ENCODE results near the gene KATNAL2. TPM values are rescaled to one million over a fixed set of nuclear protein-coding genes. Genes with fewer than 3 reads are reported as not detected.
"Not testable (repeated sequence)": the region's sequence is repeated elsewhere in the genome, so short reads cannot be mapped to it uniquely, and the experiment has no call there.

KATNAL2 gene
- total RNA-seq, 1 experiment from 2014 or later: 21.7 TPM

DNA sequence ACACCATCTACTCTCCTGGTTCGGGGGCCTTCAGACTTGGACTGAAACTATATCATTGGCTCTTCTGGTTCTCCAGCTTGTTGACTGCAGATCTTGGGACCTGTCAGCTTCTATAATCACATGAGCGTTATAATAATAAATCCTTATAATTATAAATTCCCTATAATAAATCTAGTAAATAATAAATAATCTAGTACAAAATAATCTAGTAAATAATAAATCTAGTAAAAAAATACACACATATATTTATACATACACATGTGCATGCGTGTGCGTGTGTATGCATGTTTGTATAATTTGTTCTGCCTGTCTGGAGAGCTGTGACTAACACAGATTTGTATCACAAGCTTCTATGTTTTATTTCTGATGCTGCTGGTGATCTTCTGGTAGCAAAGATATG lies 40.8 kb downstream of the KATNAL2 start:
- no peak overlapping the region for H3K4ac ChIP-seq (ENCODE audit: low read depth, low read length)

DNA sequence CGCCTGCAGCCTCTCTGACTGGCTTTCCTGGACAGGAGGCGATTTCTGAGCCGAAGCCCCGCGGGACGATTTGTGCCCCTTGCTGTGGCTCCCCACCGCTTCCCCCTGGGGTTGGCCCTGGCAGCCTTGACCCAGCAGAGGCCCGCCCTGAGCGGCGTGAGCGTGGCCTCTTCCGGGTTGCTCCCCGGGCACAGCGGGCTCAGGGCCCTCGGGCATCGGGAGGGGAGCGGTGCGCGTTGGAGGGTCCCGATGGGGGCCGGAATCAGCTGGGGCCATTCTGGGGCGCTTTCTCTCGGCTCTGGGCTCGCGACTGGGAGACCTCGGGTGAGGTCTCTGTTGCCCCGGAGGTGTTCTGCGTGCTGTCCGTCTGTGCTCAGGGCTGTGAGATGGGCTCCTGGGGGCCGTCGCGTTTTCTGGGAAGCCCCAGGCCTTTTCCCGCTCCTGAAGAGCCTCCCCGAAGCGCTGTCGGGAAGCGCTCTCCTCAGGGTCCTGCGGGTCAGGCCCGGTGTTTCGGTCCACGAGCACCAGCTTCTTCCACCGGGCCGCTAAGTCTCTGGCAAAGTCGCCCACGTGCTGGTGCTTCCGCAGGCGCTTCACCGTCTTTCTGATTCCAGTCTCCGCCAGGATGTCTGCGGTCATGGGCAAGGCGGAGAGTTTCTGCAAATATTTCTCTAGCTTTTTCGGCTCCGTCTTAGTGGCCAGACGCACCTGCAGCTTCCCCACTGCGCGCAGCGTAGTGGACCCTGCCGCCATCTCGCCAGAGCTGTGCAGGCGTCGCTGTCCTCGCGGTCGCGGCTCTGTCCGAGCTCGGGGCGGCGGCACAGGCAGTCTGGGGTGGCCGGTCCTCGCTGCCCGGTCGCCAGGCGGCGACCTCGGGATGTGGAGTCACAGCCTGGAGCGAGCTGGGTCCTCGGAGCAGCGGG lies 46.5 kb downstream of the KATNAL2 start:
- not testable (repeated sequence) for H3K27ac ChIP-seq (ENCODE audit: insufficient read length, low read depth, low read length); H2BK120ac ChIP-seq (ENCODE audit: low read depth, low read length, poor library complexity, severe bottlenecking); H3K27me3 Mint-ChIP-seq (ENCODE audit: low read depth); H3K56ac ChIP-seq (ENCODE audit: insufficient read length, low read depth, low read length); H3K27ac Mint-ChIP-seq; H3K9ac ChIP-seq (ENCODE audit: extremely low read depth, insufficient read length, low read length); H3K9me3 ChIP-seq (ENCODE audit: control insufficient read depth, low read depth, low read length); H4K5ac ChIP-seq (ENCODE audit: insufficient read length, low read depth, low read length); H4K20me1 ChIP-seq (ENCODE audit: control insufficient read depth, insufficient read depth, insufficient read length); H3K27me3 ChIP-seq (ENCODE audit: insufficient read depth, low read length); H2BK15ac ChIP-seq (ENCODE audit: low read depth, low read length); H3K23ac ChIP-seq (ENCODE audit: insufficient read length, low read depth, low read length); H2AFZ ChIP-seq (ENCODE audit: low read length); H3K79me1 ChIP-seq (ENCODE audit: insufficient read depth, low read depth, low read length, poor library complexity, severe bottlenecking); H3K4me1 ChIP-seq (ENCODE audit: insufficient read depth, low read length); H3K79me2 ChIP-seq (ENCODE audit: insufficient read depth, low read length); H2AK5ac ChIP-seq (ENCODE audit: insufficient read length, low read length); H3K23me2 ChIP-seq (ENCODE audit: insufficient read length, low read depth, low read length, poor library complexity, severe bottlenecking); H3K9me3 Mint-ChIP-seq; DNase-seq; H3K14ac ChIP-seq (ENCODE audit: insufficient read depth, low read length); H3K4me1 Mint-ChIP-seq; H3K4me3 Mint-ChIP-seq; H2BK20ac ChIP-seq (ENCODE audit: low read depth, low read length, poor library complexity, severe bottlenecking); H3T11ph ChIP-seq (ENCODE audit: low read length); H3K4me2 ChIP-seq (ENCODE audit: insufficient read depth, insufficient read length, low read length); H4K91ac ChIP-seq (ENCODE audit: insufficient read length, low read depth, low read length); H2BK12ac ChIP-seq (ENCODE audit: insufficient read length, low read depth, low read length); H3K4ac ChIP-seq (ENCODE audit: low read depth, low read length); H3K18ac ChIP-seq (ENCODE audit: insufficient read length, low read depth, low read length); H4K8ac ChIP-seq (replicated peaks; ENCODE audit: insufficient read length, low read depth, low read length); H2BK5ac ChIP-seq (ENCODE audit: insufficient read length, low read length)
- H3K36me3 Mint-ChIP-seq (ENCODE audit: insufficient read depth in 1 of 3, low read depth in 3 of 3): peaks cover 4 to 15% (median 8%) of the 10 kb centered on the region in 3 experiments; a peak in 5 of 7 replicates
- WGBS (ENCODE audit: extremely low coverage, insufficient read length, low lambda C conversion rate): no CpG with 5 or more reads among the region's 79 CpGs

More for the DNA sequence above, 40.8 kb downstream of the KATNAL2 start:
- Histone ChIP-seq H4K8ac (replicated peaks; ENCODE audit: insufficient read length, low read depth, low read length) (no peak overlapping the region), H3K18ac (ENCODE audit: insufficient read length, low read depth, low read length) (no peak overlapping the region), H3K56ac (ENCODE audit: insufficient read length, low read depth, low read length) (no peak overlapping the region), H2BK15ac (ENCODE audit: low read depth, low read length) (no peak overlapping the region), H4K5ac (ENCODE audit: insufficient read length, low read depth, low read length) (no peak overlapping the region), H3K23ac (ENCODE audit: insufficient read length, low read depth, low read length) (no peak overlapping the region), H4K20me1 (ENCODE audit: control insufficient read depth, insufficient read depth, insufficient read length) (no peaks in the 10 kb centered on the region), H3K4me2 (ENCODE audit: insufficient read depth, insufficient read length, low read length) (no peak overlapping the region), H3T11ph (ENCODE audit: low read length) (no peak overlapping the region), H3K14ac (ENCODE audit: insufficient read depth, low read length) (no peak overlapping the region), H3K4me1 (ENCODE audit: insufficient read depth, low read length) (no peaks in the 10 kb centered on the region), H3K27ac (ENCODE audit: insufficient read length, low read depth, low read length) (no peak overlapping the region), H2BK5ac (ENCODE audit: insufficient read length, low read length) (no peak overlapping the region), H3K9me3 (ENCODE audit: control insufficient read depth, low read depth, low read length) (no peaks in the 10 kb centered on the region), H2BK12ac (ENCODE audit: insufficient read length, low read depth, low read length) (no peak overlapping the region), H2BK120ac (ENCODE audit: low read depth, low read length, poor library complexity, severe bottlenecking) (no peak overlapping the region), H3K79me2 (ENCODE audit: insufficient read depth, low read length) (no peaks in the 10 kb centered on the region), H4K91ac (ENCODE audit: insufficient read length, low read depth, low read length) (no peak overlapping the region), H2AFZ (ENCODE audit: low read length) (no peak overlapping the region), H3K23me2 (ENCODE audit: insufficient read length, low read depth, low read length, poor library complexity, severe bottlenecking) (no peaks in the 10 kb centered on the region), H3K79me1 (ENCODE audit: insufficient read depth, low read depth, low read length, poor library complexity, severe bottlenecking) (no peaks in the 10 kb centered on the region), H3K27me3 (ENCODE audit: insufficient read depth, low read length) (peaks cover 2% of the 10 kb centered on the region; the same call in 1 of the 2 replicates), H2BK20ac (ENCODE audit: low read depth, low read length, poor library complexity, severe bottlenecking) (no peak overlapping the region), H2AK5ac (ENCODE audit: insufficient read length, low read length) (no peak overlapping the region), H3K9ac (ENCODE audit: extremely low read depth, insufficient read length, low read length) (no peak overlapping the region)
- TF ChIP-seq, protein P1, sequence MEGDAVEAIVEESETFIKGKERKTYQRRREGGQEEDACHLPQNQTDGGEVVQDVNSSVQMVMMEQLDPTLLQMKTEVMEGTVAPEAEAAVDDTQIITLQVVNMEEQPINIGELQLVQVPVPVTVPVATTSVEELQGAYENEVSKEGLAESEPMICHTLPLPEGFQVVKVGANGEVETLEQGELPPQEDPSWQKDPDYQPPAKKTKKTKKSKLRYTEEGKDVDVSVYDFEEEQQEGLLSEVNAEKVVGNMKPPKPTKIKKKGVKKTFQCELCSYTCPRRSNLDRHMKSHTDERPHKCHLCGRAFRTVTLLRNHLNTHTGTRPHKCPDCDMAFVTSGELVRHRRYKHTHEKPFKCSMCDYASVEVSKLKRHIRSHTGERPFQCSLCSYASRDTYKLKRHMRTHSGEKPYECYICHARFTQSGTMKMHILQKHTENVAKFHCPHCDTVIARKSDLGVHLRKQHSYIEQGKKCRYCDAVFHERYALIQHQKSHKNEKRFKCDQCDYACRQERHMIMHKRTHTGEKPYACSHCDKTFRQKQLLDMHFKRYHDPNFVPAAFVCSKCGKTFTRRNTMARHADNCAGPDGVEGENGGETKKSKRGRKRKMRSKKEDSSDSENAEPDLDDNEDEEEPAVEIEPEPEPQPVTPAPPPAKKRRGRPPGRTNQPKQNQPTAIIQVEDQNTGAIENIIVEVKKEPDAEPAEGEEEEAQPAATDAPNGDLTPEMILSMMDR (conservative IDR thresholded peaks at IDR 0.05): no peak
- Mint-ChIP-seq H3K36me3 (ENCODE audit: insufficient read depth in 1 of 3, low read depth in 3 of 3) (peaks cover 4 to 15% (median 8%) of the 10 kb centered on the region in 3 experiments; a peak in 6 of 7 replicates), H3K4me3 (no peak overlapping the region), H3K4me1 (no peaks in the 10 kb centered on the region; a peak in 1 of 4 replicates), H3K9me3 (peaks cover 5 to 8% of the 10 kb centered on the region in 2 experiments; a peak in 4 of 5 replicates), H3K27me3 (ENCODE audit: low read depth) (peaks cover 1% of the 10 kb centered on the region; the same call in 1 of the 2 replicates), H3K27ac (no peak overlapping the region)
- DNase-seq: no peak
- no CpG with 5 or more reads among the region's 4 CpGs for WGBS (ENCODE audit: extremely low coverage, insufficient read length, low lambda C conversion rate)
